ENCODE data around the gene GRID1. TPM values are rescaled to one million over a fixed set of nuclear protein-coding genes. Genes with fewer than 3 reads are reported as not detected.

Gene GRID1
- total RNA-seq, 1 donor from 2014 or later = not detected

- H3K27me3 Mint-ChIP-seq = no peaks in the 10 kb centered on the region
- DNase-seq (no peak), ATAC-seq (ENCODE audit: low read depth) (no peak)
- H3K27ac Mint-ChIP-seq = no peak overlapping the region
- peaks cover 15% of the 10 kb centered on the region for H3K4me1 Mint-ChIP-seq
- POLR2A ChIA-PET = no interaction called here
- H3K4me3 Mint-ChIP-seq = no peak overlapping the region
- intact Hi-C loops (cut with micrococcal nuclease) = no loop called here
- no peak for TF ChIP-seq CTCF (IDR thresholded peaks at IDR 0.05)
- H3K36me3 Mint-ChIP-seq (ENCODE audit: low read depth) = no peaks in the 10 kb centered on the region
- CTCF ChIA-PET = no interaction called here
- no peaks in the 10 kb centered on the region for H3K9me3 Mint-ChIP-seq
Observed at GRCh38 chr10:86167762-86168128, 198.8 kb downstream of the GRID1 start.

- Mint-ChIP-seq H3K27me3 (no peaks in the 10 kb centered on the region), H3K4me3 (no peak overlapping the region), H3K4me1 (peaks cover 15% of the 10 kb centered on the region), H3K9me3 (no peaks in the 10 kb centered on the region), H3K36me3 (ENCODE audit: low read depth) (no peaks in the 10 kb centered on the region), H3K27ac (no peak overlapping the region)
- no peak for TF ChIP-seq CTCF (IDR thresholded peaks at IDR 0.05)
- DNase-seq = no peak
- POLR2A ChIA-PET = no interaction called here
- ATAC-seq (ENCODE audit: low read depth) = no peak
- CTCF ChIA-PET = no interaction called here
- intact Hi-C loops (cut with micrococcal nuclease) = no loop called here
Observed at GRCh38 chr10:86167121-86167761, 199.4 kb downstream of the GRID1 start.

- ChIA-PET CTCF (no interaction called here), POLR2A (no interaction called here)
- no peaks in the 10 kb centered on the region for H3K27me3 Mint-ChIP-seq
- H3K4me1 Mint-ChIP-seq = peaks cover 6% of the 10 kb centered on the region
- H3K4me3 Mint-ChIP-seq = no peak overlapping the region
- H3K9me3 Mint-ChIP-seq = no peaks in the 10 kb centered on the region
- H3K27ac Mint-ChIP-seq = no peak overlapping the region
- DNase-seq = no peak
- H3K36me3 Mint-ChIP-seq (ENCODE audit: low read depth) = no peaks in the 10 kb centered on the region
- intact Hi-C loops (cut with micrococcal nuclease) = no loop called here
- TF ChIP-seq CTCF (IDR thresholded peaks at IDR 0.05) = no peak
- no peak for ATAC-seq (ENCODE audit: low read depth)
Observed at GRCh38 chr10:86165666-86166065, 200.9 kb downstream of the GRID1 start.

GRCh38 chr10:86164960-86165630 is 201.5 kb downstream of the GRID1 start:
- no peak for TF ChIP-seq CTCF (IDR thresholded peaks at IDR 0.05)
- H3K4me3 Mint-ChIP-seq = no peak overlapping the region
- H3K4me1 Mint-ChIP-seq = peaks cover under 1% of the 10 kb centered on the region
- CTCF ChIA-PET = no interaction called here
- H3K9me3 Mint-ChIP-seq = no peaks in the 10 kb centered on the region
- H3K36me3 Mint-ChIP-seq (ENCODE audit: low read depth) = no peaks in the 10 kb centered on the region
- POLR2A ChIA-PET = no interaction called here
- intact Hi-C loops (cut with micrococcal nuclease) = no loop called here
- H3K27ac Mint-ChIP-seq = no peak overlapping the region
- H3K27me3 Mint-ChIP-seq = no peaks in the 10 kb centered on the region
- ATAC-seq (ENCODE audit: low read depth) = no peak
- DNase-seq = no peak

- DNase-seq (no peak), ATAC-seq (ENCODE audit: low read depth) (no peak)
- Mint-ChIP-seq H3K9me3 (no peaks in the 10 kb centered on the region), H3K4me3 (no peak overlapping the region), H3K4me1 (no peaks in the 10 kb centered on the region), H3K27ac (no peak overlapping the region), H3K36me3 (ENCODE audit: low read depth) (no peaks in the 10 kb centered on the region), H3K27me3 (no peaks in the 10 kb centered on the region)
- intact Hi-C loops (cut with micrococcal nuclease) = no loop called here
- POLR2A ChIA-PET = no interaction called here
- CTCF ChIA-PET = no interaction called here
- TF ChIP-seq CTCF (IDR thresholded peaks at IDR 0.05) = no peak
Observed at GRCh38 chr10:86164174-86164774, 202.3 kb downstream of the GRID1 start.

Measured in activated B cell treated with CpG ODN at 0.5 μM for 24 hours (primary cell).